NCI-H1105 (cell line): Measurements from ENCODE around the gene LIMCH1.
A peak's percentile ranks its signal among the peaks of the same experiment; 100 is the strongest.
"Not testable (repeated sequence)": the region's sequence is repeated elsewhere in the genome, so short reads cannot be mapped to it uniquely, and the experiment has no call there.

Experiments
- DNase-seq: peaks from one replicate; lab custom pipeline; 2025; lab: John Stamatoyannopoulos, UW

LIMCH1 gene

DNA sequence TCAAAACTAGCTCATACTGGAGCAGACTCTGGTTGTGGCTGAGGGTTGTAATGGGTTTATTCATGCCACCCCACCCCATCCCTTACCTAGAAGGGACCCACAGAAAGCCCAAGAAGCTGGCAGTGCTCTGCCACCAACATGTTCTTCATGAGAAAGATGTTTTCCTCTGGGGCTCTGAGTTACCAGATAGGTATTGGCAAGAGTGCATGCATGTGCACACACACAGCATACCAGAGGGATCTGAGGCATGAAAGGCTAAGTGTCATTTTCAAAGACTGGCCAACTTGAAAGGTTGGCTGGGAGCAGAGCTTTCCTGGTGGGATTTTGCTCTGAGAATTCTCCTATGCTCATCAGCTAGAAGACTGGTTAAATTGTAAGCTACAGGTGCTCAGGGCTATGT lies 145.4 kb downstream of the LIMCH1 start:
- no peak for DNase-seq

DNA sequence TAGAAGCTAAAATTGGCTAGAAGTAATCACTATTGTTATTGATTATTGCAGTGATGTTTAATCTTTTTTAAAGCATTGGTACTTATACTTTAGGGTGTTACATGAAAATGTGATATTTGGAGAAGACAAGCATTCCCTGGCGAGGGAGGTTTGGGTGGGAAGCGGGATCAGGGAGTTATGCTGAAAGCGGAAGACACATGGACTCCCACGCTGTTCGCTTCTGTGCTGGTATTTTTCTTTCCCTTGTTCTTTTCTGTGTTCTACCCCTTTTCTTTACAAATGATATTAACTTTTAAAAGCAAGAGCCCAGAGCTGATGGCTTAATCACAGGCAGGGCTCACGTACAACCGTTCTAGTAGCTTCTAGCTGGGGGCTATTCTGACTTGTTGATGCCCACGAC lies 148.9 kb downstream of the LIMCH1 start:
- DNase-seq = no peak

DNA sequence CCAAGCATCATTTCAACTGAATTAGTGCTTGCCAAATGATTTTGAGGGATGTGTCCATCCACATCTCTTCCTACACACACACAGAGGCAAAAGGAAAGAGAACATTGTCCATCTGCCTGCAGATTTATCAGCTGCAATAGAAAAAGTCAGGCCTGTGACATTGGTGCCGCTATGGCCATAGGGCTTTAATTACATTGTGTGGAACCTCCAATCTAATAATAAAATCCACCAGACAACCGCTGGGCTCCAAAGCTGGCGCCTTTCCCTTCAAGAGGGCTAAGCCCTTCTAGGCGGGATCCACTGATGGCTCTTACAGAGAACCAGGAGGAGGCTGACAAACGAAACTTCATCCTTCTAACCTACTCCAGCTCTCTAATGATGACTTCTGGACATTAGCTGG lies 150.0 kb downstream of the LIMCH1 start:
- DNase-seq = no peak

DNA sequence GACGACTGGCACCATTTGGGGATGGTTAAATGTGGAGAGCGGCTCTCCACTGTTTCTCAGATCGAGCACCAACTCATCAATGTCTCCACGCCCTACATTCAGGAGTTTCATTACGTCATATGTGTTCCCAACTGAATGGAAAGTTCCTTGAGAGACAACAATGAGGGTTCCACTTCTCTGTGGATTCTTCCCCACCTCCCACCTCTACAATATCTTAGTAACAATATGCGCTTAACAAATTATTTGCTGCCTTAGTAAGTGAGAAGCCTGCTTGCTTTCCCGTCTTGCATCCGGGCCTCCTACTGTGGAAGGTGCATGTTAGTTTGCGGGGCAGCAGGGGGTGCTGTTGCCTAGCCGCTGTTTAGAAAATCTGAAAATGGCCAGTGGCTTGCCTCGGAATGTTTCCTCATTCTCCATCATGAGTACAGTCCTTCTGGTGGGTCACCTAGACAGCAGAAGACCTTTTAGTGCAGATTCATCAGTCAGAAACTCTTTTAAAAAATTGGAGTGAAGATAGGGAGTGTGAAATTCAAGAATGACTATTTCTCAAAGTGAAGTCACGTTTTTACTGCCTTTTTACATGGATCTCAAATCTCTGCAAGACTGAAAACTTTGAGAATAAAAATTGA lies 154.9 kb downstream of the LIMCH1 start:
- DNase-seq = no peak

DNA sequence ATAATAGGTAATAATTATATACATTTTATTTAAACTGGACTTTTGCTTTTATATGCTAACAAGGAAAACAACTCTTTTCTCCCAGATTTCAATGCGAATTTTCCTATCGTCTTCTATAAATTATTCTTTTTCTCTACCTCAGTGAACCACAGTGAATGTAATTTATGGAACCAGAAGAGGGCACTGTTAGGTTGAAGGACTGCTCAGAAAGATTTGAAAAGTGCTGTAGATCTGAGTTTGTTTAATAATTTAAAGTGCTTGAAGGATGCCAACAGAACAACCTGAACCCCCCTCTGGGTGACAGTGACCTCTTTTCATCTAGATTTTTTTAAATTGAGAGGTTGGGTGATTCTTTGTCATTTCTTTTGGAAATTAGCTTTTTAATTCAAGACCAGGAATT lies 155.7 kb downstream of the LIMCH1 start:
- peak; percentile 10 for DNase-seq

DNA sequence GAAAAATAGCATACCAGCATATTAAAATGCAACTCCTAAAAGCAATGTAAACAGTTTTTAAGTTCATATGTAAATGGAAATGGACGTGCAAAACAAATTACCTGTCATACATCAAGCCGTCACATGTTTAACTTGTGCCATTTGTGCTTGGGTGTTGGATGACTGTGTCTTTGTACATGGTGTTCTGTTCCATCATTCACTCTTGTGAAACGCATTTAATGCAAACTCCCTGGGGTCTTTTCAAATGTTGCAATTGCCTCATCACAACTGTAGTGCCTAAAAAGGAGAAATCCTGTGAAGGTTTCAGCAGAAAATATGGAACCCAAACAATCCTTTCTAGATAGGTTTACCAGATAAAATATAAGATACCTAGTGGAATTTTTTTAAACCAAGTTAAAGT lies 158.2 kb downstream of the LIMCH1 start:
- no peak for DNase-seq

DNA sequence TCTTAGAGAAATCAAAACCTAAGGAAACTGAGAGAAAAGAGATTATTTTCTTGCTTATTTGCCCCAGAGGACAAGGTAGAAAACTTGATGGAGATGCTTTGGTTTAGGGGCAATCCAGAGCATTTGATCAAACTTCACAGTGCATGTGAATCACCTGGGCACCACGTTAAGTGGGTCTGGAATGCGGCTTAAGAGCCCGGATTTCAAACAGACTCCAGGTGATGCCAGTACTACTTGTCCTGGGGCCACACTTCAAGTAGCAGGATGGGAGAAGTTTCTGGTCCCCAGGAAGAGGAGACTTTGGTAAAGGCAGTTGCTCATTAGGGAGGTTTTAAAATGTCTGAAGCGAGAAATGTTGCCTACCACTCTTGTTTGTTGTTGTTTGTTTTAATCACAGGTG lies 158.8 kb downstream of the LIMCH1 start:
- no peak for DNase-seq

DNA sequence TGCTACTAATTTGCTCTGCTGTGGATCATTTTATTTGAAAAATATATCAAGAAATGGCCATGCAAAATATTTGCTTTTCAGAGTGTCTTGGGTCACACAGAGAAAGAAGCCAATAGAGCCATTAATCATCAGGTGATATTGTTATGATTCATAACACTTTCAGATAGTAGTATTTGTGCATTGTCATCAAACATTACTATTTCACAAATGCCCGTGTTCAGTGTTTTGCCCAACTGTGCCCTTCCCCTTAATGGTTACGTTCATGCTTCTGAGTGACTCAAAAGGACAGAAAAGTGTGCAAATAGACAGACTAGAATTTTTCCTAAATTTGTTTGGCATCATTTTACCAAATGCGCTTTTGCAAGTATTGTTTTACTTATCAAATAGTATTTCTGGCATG lies 164.0 kb downstream of the LIMCH1 start:
- DNase-seq = no peak

DNA sequence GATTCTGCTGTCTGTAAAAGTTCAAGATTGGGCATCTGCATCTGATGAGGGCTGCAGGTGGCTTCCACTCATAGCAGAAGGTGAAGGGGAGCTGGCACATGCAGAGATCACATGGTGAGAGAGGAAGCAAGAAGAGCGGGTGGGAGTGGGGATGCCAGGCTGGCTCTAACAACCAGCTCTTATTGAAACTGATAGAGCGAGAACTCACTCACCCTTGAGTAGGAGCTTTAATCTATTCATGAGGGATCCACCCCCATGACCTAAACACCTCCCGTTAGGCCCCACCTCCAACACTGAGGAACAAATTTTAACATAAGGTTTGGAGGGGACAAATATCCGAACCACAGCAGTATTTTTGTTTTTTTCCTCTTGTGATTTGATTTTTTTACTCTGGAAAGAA lies 164.8 kb downstream of the LIMCH1 start:
- no peak for DNase-seq

DNA sequence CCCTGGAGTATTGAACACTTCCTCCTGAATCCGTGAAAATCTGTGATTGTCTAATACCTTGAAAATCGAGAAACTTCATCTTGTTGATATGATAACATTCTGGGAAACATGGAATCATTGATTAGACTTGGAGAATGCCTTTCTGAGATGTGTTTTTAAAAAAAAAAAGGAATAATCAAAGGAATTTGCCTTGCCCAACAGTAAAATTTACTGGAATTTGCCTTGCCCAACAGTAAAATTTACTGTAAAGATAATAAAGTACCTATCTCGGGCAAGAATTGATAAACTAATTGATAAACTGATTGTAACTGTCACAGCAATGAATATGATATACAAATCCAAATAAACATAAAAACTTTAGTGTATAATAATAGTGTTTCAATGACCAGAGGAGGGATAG lies 165.8 kb downstream of the LIMCH1 start:
- no peak for DNase-seq

DNA sequence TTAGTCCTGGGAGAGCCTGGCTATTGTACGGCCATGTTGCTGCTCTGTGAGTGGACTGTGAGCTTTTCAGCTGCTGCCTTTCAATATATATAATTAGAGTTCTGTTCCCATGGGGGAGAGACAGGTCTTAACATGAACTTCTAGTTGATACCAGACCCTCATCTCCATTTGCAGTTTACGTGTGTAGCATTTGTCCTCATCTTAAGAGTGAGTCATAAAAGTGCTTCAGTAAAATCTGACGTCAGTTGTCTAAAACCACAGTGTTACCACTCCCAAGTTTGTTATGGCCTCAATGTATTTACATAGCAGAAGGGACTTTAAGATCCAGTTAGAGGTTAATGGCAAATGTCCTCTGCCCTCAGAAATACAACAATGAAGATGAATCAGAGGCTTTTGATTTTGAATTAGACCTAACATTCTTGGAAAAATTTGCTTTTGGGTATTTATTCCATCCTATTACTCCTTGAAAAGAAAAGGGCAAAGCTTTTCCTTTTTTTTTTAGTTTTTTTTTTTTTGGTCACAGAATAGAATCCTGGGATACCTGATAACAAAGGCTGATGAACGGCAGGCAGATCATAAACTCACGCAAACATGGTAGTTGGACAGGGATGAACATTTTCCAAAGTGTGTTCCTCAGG lies 172.0 kb downstream of the LIMCH1 start:
- peak; percentile 51 for DNase-seq

DNA sequence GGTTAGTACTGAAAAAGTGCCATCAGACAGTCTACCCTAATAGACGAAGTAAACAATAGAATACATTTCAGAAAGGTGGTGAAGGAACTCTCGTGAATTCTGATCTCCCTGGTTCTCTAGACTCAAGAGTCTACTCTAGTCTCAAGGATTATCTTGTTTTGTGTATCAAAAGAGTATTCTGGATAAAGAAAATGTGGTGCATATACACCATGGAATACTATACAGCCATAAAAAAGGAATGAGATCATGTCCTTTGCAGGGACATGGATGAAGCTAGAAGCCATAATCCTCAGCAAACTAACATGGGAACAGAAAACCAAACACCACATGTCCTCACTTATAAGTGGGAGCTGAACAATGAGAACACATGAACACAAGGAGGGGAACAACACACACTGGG lies 173.7 kb downstream of the LIMCH1 start:
- not testable (repeated sequence) for DNase-seq

DNA sequence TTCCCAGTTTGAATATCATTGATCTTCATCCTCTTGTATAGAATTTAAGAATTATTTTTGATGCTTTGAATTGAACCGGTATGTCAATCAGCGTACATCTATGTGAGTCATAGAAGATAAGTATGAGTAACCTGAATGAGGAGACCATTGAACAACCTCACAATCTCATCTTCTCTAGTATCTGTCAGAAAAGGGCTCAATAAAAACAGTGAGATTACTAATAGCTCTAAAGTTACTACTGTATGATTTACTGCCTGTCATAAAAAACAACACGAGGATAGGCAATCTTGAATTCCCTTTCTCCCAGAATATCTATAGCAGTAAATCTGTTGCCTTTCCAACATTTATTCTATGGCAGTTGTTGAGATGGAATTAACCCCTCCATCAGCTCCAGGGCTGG lies 174.5 kb downstream of the LIMCH1 start:
- no peak for DNase-seq

DNA sequence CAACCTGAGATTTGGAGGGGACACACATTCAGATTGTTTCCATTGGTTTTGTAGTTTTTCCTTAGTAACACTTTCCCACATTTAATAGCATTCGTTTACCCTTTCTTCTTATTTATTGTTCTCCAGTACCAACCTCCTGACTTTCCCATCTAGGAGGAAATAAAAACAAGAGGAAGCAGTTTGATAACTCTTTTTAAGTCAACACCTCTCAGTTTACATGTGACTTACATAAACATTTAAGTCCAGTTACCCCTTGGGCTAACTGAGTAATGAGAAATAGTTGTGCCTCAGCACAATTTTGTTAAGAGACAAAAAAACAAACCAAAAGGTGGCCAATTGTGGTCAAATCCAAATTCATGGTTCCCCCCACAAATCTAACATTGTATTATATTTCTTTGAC lies 175.8 kb downstream of the LIMCH1 start:
- no peak for DNase-seq

DNA sequence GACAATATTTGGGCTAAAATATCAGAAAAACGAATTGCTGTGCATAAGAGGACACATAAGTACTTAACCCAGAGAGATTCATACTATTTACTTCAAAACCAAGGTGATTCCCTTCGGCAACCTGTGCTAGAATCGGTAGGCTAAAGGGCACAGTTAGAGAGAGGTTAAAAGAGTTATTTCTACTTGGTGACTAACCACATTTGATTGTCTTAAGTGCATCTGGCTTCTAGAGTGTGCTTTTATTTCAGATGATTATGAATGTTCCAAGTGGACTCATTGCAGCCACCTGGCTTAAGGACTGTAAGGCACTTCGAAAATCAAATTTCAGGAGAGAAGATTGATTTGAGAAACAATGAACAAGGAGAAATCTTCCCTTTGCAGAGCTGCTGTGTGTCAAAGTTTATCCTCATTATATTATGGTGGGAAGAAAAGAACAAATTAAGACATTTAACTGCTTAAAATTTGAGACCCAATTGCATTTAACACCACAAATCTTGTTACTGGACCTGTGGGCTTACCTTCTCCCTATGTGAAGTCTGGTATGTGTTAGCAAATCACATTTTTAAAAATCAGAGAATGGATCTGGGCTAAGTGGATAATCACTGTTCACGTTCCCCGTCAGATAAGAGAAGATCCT lies 176.5 kb downstream of the LIMCH1 start:
- no peak for DNase-seq

DNA sequence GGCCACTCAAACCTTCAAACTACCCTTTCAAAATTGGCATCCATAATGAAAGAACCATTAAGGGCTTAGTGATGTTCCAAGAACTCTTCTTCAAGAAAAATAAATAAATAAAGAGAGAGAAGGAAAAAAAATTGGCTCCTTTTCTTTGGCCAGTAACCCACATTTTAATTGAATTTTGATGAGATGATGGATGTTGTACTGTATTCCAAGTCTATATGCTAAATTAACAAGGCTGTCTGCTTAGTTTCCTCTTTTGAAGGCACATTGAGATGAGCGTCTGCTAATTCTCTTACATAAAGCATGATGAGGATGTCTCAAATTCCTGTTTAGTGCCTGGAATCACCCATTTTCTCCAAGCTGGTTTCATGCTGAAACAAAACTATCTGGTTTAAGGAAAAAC lies 177.2 kb downstream of the LIMCH1 start:
- no peak for DNase-seq

DNA sequence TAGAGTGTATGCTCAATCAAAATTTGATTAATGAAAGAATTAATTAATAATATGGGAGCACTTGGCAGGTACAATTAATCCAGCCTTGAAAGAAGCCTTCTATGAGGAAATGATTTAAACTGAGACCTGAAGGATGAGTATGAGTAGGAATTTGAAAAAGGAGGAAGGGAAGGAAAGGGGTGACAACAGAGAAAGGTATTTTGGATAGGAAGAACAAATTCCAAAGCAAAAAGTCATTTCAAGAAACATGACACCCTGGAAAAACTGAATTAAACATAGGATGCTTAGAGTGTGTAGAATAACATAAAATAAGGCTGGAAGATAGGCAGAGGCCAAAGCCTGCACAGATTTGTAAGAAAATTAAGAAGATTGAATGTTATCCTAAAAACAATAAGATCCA lies 180.9 kb downstream of the LIMCH1 start:
- DNase-seq = no peak

DNA sequence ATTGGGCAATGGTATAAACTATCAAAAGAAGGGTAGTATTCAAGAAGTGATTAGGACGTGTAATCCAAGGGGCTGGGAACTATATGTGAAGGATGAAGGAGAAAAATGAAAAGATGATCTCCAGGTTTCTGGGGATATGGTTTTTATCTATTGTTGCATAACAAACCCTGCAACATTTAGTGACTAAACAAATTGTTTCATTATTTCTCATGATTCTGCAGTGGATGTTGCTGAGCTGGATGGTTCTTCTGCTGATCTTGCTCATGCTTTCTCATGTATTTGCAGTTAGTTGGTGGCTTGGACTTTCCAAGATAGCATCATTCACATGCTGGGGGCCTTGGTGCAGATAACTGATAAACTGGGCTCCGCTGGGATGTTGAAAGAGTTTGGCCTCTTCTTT lies 181.5 kb downstream of the LIMCH1 start:
- DNase-seq = no peak

DNA sequence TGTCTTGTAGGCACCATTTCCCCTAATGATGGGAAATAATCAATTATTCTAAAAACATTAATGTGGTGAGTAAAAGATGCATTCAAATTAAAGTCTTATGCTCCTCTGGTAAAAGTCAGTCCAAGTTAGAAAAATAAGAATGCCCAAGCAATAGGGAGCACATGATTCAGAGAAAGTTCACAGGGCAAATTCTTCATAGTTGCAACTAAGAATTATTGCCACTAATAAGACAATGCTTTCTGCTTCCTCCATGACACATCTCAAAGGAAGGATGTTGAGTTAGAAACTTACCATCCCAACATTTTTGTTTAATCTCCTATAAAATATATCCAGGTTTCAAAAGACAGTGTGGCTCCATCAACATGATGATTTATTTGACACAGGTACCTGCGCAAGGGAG lies 184.2 kb downstream of the LIMCH1 start:
- DNase-seq = no peak

DNA sequence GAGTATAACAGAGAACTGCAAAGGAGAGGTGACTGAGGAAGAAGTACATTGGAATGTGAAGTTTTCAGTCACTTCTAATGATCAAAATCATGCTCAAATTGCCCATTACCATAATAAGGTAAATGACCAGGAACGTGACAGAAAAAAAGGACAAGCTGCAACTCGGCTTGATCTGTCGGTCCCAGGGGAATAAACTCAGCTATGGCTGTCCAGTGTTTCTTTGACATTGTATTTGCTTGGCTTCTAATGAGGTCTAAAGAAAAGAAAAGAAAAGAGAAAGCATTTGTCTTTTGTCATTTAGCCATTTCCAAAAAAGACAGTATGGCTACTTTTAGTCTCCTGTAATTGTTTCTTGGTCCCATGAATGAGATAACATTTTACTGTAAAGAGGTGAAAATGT lies 185.3 kb downstream of the LIMCH1 start:
- no peak for DNase-seq

DNA sequence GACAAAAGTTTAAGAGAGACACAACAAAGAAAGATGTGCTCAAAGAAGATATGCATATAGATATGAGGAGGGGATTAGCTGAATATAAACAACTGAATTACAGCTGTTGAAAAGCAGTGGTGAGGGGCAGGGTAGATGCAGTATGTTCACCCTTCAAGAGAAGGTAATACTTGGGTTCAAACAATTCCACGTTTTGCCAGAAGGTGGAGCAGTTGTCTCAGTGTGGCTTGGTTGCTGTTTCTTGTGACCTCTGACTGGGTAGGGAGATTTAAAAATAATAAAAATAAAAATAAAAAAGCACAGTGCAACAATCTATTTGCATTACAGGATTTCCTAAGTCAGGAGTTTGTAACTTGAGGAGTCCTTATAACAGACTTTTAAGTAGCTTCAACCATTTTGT lies 187.3 kb downstream of the LIMCH1 start:
- DNase-seq = no peak

DNA sequence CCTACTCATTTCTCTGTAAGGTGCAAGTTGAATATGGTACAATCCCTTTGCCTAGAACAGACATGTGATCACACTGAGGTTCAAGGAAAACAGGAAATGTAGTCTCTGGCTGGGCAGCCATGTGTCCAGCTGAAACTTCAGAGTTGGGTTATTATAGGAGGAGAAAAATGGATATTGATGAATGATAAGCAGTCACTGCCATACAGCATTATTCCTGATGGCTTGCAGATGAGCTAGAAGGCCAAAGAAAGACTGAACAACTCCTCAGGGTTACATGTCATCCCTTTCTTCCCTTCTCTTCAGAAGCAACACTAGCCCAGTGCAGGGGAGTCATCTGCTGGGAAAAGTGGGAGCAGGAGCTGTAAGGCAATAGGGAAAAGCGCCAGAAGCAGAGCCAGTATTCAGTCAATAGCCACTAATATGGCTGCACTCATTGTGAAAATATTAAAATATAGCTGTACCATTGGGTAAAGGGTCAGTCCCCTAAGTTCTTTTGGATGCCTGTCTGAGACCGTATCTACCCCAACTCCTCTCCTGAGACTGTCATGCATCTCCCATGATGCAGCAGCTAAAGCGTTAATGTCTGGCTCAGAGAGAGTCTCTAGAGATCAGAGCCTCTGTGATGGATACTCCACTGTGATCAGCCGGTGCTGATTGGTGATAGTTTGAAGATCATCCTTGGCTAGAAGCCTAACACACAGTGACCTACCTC lies 190.1 kb downstream of the LIMCH1 start:
- DNase-seq = no peak

DNA sequence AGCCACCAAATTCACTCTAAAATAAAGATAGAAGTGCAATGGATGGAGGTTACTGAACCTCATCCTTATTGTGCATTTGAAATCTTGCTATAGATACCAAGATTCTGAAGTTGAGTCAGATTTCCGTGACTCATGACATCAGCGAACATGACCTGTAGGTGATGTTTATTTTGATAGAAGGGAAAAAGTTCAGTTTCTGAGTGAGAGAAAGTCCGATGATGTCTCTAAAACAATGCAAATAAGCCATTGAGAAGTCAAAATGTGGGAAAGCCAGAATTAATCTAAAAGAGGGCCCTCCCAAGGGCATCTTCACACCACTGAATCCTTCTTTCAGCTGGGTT lies 190.6 kb downstream of the LIMCH1 start:
- DNase-seq = no peak
